T-helper 22 cell (primary cell): ENCODE data around the gene FGD1.
"Not testable (repeated sequence)": the region's sequence is repeated elsewhere in the genome, so short reads cannot be mapped to it uniquely, and the experiment has no call there.

ENCODE experiments used
- DNase-seq: peaks from one replicate; pipeline ENCODE4 v3.0.0-alpha.2; 2020; ENCODE audit warnings: low read depth

FGD1 gene

GRCh38 chrX:54495814-54496516 is at the start of gene FGD1:
TSS of gene FGD1 (minus strand) at chrX:54496234. CDS start at chrX:54495432, 802 bp downstream.
- peak; percentile 4 for DNase-seq

GRCh38 chrX:54542239-54542638 is 46.2 kb upstream of the FGD1 start:
- not testable (repeated sequence) for DNase-seq

- no peak for DNase-seq
These were observed 44.3 kb upstream of the FGD1 start for GRCh38 chrX:54540289-54540688.

GRCh38 chrX:54534271-54534670 is 38.2 kb upstream of the FGD1 start:
- no peak for DNase-seq

GRCh38 chrX:54530357-54530900 is 34.4 kb upstream of the FGD1 start:
- no peak for DNase-seq

- DNase-seq, result peak; percentile 68
These were observed 33.7 kb upstream of the FGD1 start, which contains the start of gene GNL3L for GRCh38 chrX:54529552-54530356. TSS of gene GNL3L (plus strand) at chrX:54530219. CDS start at chrX:54532567, 2,348 bp downstream.

- DNase-seq, result no peak
These were observed 33.1 kb upstream of the FGD1 start for GRCh38 chrX:54529151-54529550.

- no peak for DNase-seq
These were observed 13.4 kb upstream of the FGD1 start for GRCh38 chrX:54509400-54509799.

- DNase-seq, result no peak
These were observed 902 bp upstream of the FGD1 start for GRCh38 chrX:54496936-54497335.

- no peak for DNase-seq
These were observed 451 bp upstream of the FGD1 start for GRCh38 chrX:54496517-54496852.

GRCh38 chrX:54494989-54495813 is 833 bp downstream of the FGD1 start:
- DNase-seq, result no peak

GRCh38 chrX:54494166-54494988 is 1.7 kb downstream of the FGD1 start:
- DNase-seq, result no peak

GRCh38 chrX:54492340-54492739 is 3.7 kb downstream of the FGD1 start:
- DNase-seq, result no peak

- not testable (repeated sequence) for DNase-seq
These were observed 6.2 kb downstream of the FGD1 start for GRCh38 chrX:54489819-54490218.

- no peak for DNase-seq
These were observed 11.4 kb downstream of the FGD1 start for GRCh38 chrX:54484666-54485065.

GRCh38 chrX:54483946-54484345 is 12.1 kb downstream of the FGD1 start:
- DNase-seq, result no peak

- no peak for DNase-seq
These were observed 13.0 kb downstream of the FGD1 start for GRCh38 chrX:54482839-54483593.

- DNase-seq, result no peak
These were observed 16.6 kb downstream of the FGD1 start for GRCh38 chrX:54479136-54480111.
